Measurements from ENCODE around the gene PSD. TPM values are rescaled to one million over a fixed set of nuclear protein-coding genes. Genes with fewer than 3 reads are reported as not detected.

PSD gene
- total and polyA plus RNA-seq, 10 of the 15 experiments (the other 5 are each of a cell fraction or from before 2014, with no cell fraction given) = 0.11 to 2.0 (median 0.49) TPM; not detected in 2

DNA sequence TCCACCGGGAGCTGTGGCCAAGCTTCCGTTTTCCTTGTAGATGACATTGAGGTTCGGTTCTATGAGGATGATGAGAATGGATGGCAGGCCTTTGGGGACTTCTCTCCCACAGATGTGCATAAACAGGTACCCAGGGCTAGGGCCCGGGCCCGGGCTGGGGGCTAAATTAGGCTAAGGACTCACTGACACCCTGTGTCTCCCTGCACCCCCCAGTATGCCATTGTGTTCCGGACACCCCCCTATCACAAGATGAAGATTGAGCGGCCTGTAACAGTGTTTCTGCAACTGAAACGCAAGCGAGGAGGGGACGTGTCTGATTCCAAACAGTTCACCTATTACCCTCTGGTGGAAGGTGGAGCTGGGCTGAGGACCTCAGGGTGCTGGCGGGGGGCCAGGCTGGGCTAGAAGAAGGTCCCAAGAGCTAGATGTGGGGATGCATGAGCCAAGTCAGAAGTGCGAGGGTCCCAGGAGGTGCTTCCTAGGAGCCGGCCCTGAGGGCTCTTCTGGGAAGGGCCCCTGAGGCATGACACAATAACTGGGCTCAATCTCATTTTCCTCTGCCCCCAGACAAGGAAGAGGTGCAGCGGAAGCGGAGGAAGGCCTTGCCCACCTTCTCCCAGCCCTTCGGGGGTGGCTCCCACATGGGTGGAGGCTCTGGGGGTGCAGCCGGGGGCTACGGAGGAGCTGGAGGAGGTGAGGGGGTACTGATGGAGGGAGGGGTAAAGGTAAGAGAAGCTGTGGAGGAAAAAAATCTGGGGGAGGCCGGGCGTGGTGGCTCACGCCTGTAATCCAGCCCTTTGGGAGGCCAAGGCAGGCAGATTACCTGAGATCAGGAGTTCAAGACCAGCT lies 20.2 kb downstream of the PSD start (continued):
- TF ChIP-seq, protein P1, sequence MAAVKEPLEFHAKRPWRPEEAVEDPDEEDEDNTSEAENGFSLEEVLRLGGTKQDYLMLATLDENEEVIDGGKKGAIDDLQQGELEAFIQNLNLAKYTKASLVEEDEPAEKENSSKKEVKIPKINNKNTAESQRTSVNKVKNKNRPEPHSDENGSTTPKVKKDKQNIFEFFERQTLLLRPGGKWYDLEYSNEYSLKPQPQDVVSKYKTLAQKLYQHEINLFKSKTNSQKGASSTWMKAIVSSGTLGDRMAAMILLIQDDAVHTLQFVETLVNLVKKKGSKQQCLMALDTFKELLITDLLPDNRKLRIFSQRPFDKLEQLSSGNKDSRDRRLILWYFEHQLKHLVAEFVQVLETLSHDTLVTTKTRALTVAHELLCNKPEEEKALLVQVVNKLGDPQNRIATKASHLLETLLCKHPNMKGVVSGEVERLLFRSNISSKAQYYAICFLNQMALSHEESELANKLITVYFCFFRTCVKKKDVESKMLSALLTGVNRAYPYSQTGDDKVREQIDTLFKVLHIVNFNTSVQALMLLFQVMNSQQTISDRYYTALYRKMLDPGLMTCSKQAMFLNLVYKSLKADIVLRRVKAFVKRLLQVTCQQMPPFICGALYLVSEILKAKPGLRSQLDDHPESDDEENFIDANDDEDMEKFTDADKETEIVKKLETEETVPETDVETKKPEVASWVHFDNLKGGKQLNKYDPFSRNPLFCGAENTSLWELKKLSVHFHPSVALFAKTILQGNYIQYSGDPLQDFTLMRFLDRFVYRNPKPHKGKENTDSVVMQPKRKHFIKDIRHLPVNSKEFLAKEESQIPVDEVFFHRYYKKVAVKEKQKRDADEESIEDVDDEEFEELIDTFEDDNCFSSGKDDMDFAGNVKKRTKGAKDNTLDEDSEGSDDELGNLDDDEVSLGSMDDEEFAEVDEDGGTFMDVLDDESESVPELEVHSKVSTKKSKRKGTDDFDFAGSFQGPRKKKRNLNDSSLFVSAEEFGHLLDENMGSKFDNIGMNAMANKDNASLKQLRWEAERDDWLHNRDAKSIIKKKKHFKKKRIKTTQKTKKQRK (IDR thresholded peaks at IDR 0.05; ENCODE audit: low read depth, low read length) = no peak

DNA sequence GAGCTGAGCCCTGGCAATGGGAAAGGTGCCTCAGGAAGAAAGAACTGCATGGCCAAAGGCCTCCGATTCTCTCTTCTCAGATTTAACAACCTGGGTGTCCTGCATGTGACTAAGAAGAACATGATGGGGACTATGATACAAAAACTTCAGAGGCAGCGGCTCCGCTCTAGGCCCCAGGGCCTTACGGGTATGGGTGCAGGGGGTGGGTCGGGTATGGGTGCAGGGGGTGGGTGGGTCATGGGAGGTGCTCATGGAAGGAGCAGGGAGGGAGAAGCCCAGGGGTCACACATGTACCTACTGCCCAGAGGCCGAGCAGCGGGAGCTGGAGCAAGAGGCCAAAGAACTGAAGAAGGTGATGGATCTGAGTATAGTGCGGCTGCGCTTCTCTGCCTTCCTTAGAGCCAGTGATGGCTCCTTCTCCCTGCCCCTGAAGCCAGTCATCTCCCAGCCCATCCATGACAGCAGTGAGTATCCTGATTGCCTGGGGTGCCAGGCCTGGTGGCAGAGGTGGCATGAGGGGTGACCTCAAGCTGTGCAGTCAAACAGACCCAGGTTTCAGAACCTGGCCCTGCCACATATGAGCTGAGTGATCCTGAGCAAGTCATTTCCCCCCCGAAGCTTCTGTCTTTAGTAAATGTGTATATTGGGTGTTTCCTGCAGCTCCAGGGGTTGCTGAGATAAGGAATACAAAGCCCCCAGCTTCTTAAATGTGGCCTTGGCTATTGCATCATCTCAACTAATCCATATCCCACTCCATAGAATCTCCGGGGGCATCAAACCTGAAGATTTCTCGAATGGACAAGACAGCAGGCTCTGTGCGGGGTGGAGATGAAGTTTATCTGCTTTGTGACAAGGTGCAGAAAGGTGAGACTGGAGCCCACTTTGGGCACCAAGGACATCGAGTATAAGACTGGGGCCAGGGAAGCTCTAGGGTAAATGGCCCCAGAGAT lies 21.1 kb downstream of the PSD start:
- SMC1A ChIA-PET (ENCODE audit: uncharacterized antibody, unreplicated experiment) = interaction anchor here (1.0 to 3.5 kb wide), 5 partner anchors 12 to 167 kb away, joined by 3 to 15 read pairs (median 5); no protein-coding TSS in a partner anchor
- in situ Hi-C loops (cut with MboI) = no loop called here
- Histone ChIP-seq H3K27me3 (replicated peaks in 1 of 2; ENCODE audit: control insufficient read depth in 2 of 2, insufficient read depth in 2 of 2, low read length in 1 of 2) (no peaks in the 10 kb centered on the region), H3K27ac (ENCODE audit: control insufficient read depth, insufficient read depth) (peak overlapping the region; percentile 93), H3K4me3 (peak overlapping the region; percentile 100), H3K36me3 (ENCODE audit: control insufficient read depth in 2 of 2, insufficient read depth in 2 of 2, low read length in 1 of 2) (peaks cover 17 to 40% of the 10 kb centered on the region in 2 experiments), H3K79me2 (ENCODE audit: control insufficient read depth, insufficient read depth, low read length) (peaks cover 57% of the 10 kb centered on the region), H2AFZ (ENCODE audit: control insufficient read depth, low read depth, low read length) (no peak overlapping the region), H3K4me1 (ENCODE audit: control insufficient read depth, insufficient read depth, low read length) (peaks cover 25% of the 10 kb centered on the region), H3K9me3 (replicated peaks; ENCODE audit: control insufficient read depth, insufficient read depth, low read length) (no peaks in the 10 kb centered on the region; the same call in 2 of the 3 replicates), H3K9ac (ENCODE audit: control insufficient read depth, insufficient read depth, low read length) (peak overlapping the region; percentile 99), H3K4me2 (ENCODE audit: control insufficient read depth, insufficient read depth) (peak overlapping the region; percentile 96), H4K20me1 (ENCODE audit: control insufficient read depth, insufficient read depth) (peaks cover 3% of the 10 kb centered on the region; the same call in 1 of the 2 replicates)
- intact Hi-C loops (cut with micrococcal nuclease; ENCODE audit: unreplicated experiment) = loop anchor here (2.0 to 10.0 kb wide), 2 partner anchors 167 to 247 kb away; partner anchors contain the start of gene TRIM8
- no peak for FAIRE-seq
- TF ChIP-seq WRNIP1 (IDR thresholded peaks at IDR 0.05; ENCODE audit: borderline replicate concordance, low read depth, low read length) (no peak), LARP7 (IDR thresholded peaks at IDR 0.05) (no peak), ZNF217 (IDR thresholded peaks at IDR 0.05) (no peak), NR2C2 (IDR thresholded peaks at IDR 0.05; ENCODE audit: borderline replicate concordance, control insufficient read depth, insufficient read length, low read depth) (no peak), POLR2AphosphoS5 (IDR thresholded peaks at IDR 0.05; ENCODE audit: low read length) (peak; percentile 3; the same call in 1 of the 2 replicates)
- TF ChIP-seq, protein P2, sequence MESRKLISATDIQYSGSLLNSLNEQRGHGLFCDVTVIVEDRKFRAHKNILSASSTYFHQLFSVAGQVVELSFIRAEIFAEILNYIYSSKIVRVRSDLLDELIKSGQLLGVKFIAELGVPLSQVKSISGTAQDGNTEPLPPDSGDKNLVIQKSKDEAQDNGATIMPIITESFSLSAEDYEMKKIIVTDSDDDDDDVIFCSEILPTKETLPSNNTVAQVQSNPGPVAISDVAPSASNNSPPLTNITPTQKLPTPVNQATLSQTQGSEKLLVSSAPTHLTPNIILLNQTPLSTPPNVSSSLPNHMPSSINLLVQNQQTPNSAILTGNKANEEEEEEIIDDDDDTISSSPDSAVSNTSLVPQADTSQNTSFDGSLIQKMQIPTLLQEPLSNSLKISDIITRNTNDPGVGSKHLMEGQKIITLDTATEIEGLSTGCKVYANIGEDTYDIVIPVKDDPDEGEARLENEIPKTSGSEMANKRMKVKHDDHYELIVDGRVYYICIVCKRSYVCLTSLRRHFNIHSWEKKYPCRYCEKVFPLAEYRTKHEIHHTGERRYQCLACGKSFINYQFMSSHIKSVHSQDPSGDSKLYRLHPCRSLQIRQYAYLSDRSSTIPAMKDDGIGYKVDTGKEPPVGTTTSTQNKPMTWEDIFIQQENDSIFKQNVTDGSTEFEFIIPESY (IDR thresholded peaks at IDR 0.05) = no peak
- TF ChIP-seq, protein P3, sequence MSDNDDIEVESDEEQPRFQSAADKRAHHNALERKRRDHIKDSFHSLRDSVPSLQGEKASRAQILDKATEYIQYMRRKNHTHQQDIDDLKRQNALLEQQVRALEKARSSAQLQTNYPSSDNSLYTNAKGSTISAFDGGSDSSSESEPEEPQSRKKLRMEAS (IDR thresholded peaks at IDR 0.05; ENCODE audit: low read depth, low read length) = no peak
- CTCF ChIA-PET = interaction anchor here (0.5 to 12.1 kb wide), 12 partner anchors 10 to 228 kb away, joined by 3 to 90 read pairs (median 5); partner anchors contain the start of genes CUEDC2 and FBXL15
- RAD21 ChIA-PET (ENCODE audit: unreplicated experiment) = interaction anchor here (1.3 to 5.8 kb wide), 7 partner anchors 10 to 186 kb away, joined by 3 to 33 read pairs (median 5); partner anchors contain the start of gene FBXL15
- POLR2A ChIA-PET = interaction anchor here (0.5 to 6.1 kb wide), 8 partner anchors 13 to 187 kb away, joined by 3 to 42 read pairs (median 4); partner anchors contain the start of genes CUEDC2 and FBXL15
- no peak for DNase-seq (ENCODE audit: low read depth, low spot score)
- 68% methylated on average over 10 of the region's 14 CpGs for WGBS (ENCODE audit: insufficient coverage, insufficient replicate concordance, low lambda C conversion rate, missing lambda C conversion rate)
- no peak for ATAC-seq
- TSS peak; percentile 56 for BruUV-seq (replicated peaks)

Data from GM12878 (cell line).